Keratinocyte (primary cell): ENCODE results near the gene AKTIP. TPM values are rescaled to one million over a fixed set of nuclear protein-coding genes. Genes with fewer than 3 reads are reported as not detected.

Experiments used
- DNase-seq: peaks from one replicate; pipeline ENCODE4 v3.0.0-alpha.2; 2011; ENCODE audit warnings: low read depth, missing footprints, low spot score
- FAIRE-seq: peaks from 2 replicates; lab custom pipeline; 2011; peaks lifted over from hg19 to GRCh38; lab: Jason Lieb, UNC
- H2AFZ ChIP-seq: 2 replicates; pipeline ENCODE4 v1.6.0; 2012; ENCODE audit warnings: low read length, control low read depth, inconsistent platforms; ENCODE audit not compliant: control insufficient read depth
- H3K27ac ChIP-seq: 2 replicates; pipeline ENCODE4 v1.5.1; 2011; ENCODE audit warnings: low read length; ENCODE audit not compliant: control insufficient read depth, insufficient read depth
- H3K27me3 ChIP-seq: 3 replicates; pipeline ENCODE4 v1.6.0; 2011; ENCODE audit warnings: low read length; ENCODE audit not compliant: control insufficient read depth, insufficient read depth; ENCODE audit errors: extremely low read depth
- H3K36me3 ChIP-seq, 2 experiments: 2 replicates in 1 of 2; 3 replicates in 1 of 2; pipeline ENCODE4 v1.5.1; 2011; ENCODE audit warnings: low read length in 2 of 2, mild to moderate bottlenecking in 1 of 2; ENCODE audit not compliant: control insufficient read depth in 2 of 2, insufficient read depth in 2 of 2; ENCODE audit errors: extremely low read depth in 1 of 2
- H3K4me1 ChIP-seq: 3 replicates; pipeline ENCODE4 v1.5.1; 2011; ENCODE audit warnings: low read length; ENCODE audit not compliant: control insufficient read depth, insufficient read depth; ENCODE audit errors: extremely low read depth
- H3K4me2 ChIP-seq: 3 replicates; pipeline ENCODE4 v1.6.0; 2011; ENCODE audit warnings: low read depth, low read length; ENCODE audit not compliant: control insufficient read depth, insufficient read depth; ENCODE audit errors: extremely low read depth
- H3K4me3 ChIP-seq, 3 experiments: fragments of 200-600 bp in 1 of 3; sonication (generic) in 1 of 3; 2 replicates in 2 of 3; 3 replicates in 1 of 3; pipeline ENCODE4 v1.5.1; 2011 to 2016; ENCODE audit warnings: low read length in 3 of 3, mild to moderate bottlenecking in 3 of 3, control low read depth in 2 of 3, inconsistent platforms in 1 of 3, low read depth in 1 of 3, mixed read lengths in 1 of 3, mixed run types in 1 of 3, moderate library complexity in 1 of 3; ENCODE audit not compliant: control insufficient read depth in 2 of 3, insufficient read depth in 2 of 3; ENCODE audit errors: extremely low read depth in 1 of 3
- H3K79me2 ChIP-seq: 2 replicates; pipeline ENCODE4 v1.6.0; 2012; ENCODE audit warnings: low read length; ENCODE audit not compliant: control insufficient read depth, insufficient read depth
- H3K9ac ChIP-seq: 3 replicates; pipeline ENCODE4 v1.6.0; 2011; ENCODE audit warnings: low read length; ENCODE audit not compliant: control insufficient read depth, insufficient read depth; ENCODE audit errors: extremely low read depth
- H3K9me1 ChIP-seq: 3 replicates; pipeline ENCODE4 v1.6.0; 2011; ENCODE audit warnings: low read length; ENCODE audit not compliant: control insufficient read depth, insufficient read depth; ENCODE audit errors: extremely low read depth
- H3K9me3 ChIP-seq: 2 replicates; pipeline ENCODE4 v1.5.1; 2012; ENCODE audit warnings: low read depth, low read length; ENCODE audit not compliant: control insufficient read depth
- H4K20me1 ChIP-seq: 3 replicates; pipeline ENCODE4 v1.6.0; 2011; ENCODE audit warnings: low read length; ENCODE audit not compliant: control insufficient read depth, insufficient read depth; ENCODE audit errors: extremely low read depth
- EZH2 ChIP-seq: IDR thresholded peaks from one replicate; pipeline ENCODE4 v1.6.1; 2012; ENCODE audit warnings: inconsistent platforms, mild to moderate bottlenecking, low read length, moderate library complexity
- dilution Hi-C: fragments of 300-500 bp; cut with MboI; formaldehyde crosslinking; loops from one replicate; pipeline ENCODE4 v1.7.0; 2020; ENCODE audit warnings: low sequenced_read_pairs; ENCODE audit not compliant: extremely low pct_ligation_motif_present
- polyA plus RNA-seq, 5 experiments: library from polyadenylated mRNA; depleted of rRNA in 3 of 5; stranded (reverse) in 3 of 5; stranded (forward) in 1 of 5; unstranded in 1 of 5; fragments of >200 nt; gene quantifications; 1 replicate in 1 of 5; 2 replicates in 3 of 5; 3 replicates in 1 of 5; pipeline versions ENCODE4 v1.2.1 to v1.2.3, GENCODE V29; 2011 to 2012; ENCODE audit warnings: missing spikeins in 2 of 5, low read depth in 1 of 5, low replicate concordance in 1 of 5
- TF ChIP-seq, protein P1 (sequence below), 3 experiments: IDR thresholded peaks in 1 of 3; conservative IDR thresholded peaks in 1 of 3; optimal IDR thresholded peaks in 1 of 3; 2 replicates in 2 of 3; 3 replicates in 1 of 3; pipeline versions ENCODE3 to v1.5.1; 2011; ENCODE audit warnings: low read length in 3 of 3, mild to moderate bottlenecking in 3 of 3, moderate library complexity in 2 of 3, control low read depth in 1 of 3, inconsistent platforms in 1 of 3; ENCODE audit not compliant: insufficient read depth in 2 of 3; ENCODE audit errors: extremely low read depth in 1 of 3

Gene AKTIP
- polyA plus RNA-seq, 1 donor (not counting 4 experiments of a cell fraction or from before 2014, with no cell fraction given), result 23.6 TPM

DNA sequence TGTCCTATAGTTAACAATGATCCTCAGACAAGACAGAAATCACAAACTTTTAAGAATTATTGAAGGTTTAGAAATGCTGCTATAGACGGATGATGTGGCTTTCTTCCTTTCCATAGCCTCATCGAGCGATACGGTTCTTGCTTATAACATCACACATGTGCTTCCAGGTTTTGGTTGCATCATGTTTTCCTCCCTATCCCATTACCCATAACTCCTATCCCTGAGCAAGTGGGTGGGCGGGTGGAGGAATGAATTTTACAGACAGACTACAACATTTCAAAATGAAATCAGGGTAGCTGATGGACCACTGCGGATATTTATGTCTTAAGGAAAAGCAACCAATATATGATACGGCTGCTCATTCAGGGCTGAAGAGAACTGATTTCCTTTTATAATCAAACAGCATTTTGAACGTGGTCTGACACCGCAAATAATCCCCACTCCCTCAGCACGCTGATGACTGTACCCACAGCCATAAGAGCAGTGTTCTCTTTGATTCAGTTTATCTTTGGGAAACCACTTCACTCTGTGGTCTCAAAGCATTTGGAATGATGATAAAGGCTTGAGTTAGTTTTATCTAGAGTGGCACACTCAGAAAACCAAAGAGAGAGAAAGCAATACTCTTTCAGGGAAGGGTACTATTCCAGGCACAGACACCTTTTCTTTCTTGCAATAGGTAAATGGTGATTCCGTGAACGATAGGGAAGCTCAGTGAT lies 4.6 kb upstream of the AKTIP start:
- Histone ChIP-seq H3K4me3 (no peak overlapping the region), H3K9me3 (no peaks in the 10 kb centered on the region), H3K79me2 (no peaks in the 10 kb centered on the region), H3K36me3 (no peaks in the 10 kb centered on the region), H3K27me3 (no peaks in the 10 kb centered on the region), H3K27ac (no peak overlapping the region), H2AFZ (no peak overlapping the region), H3K9ac (no peak overlapping the region), H3K4me1 (peaks cover 8% of the 10 kb centered on the region), H4K20me1 (no peaks in the 10 kb centered on the region), H3K4me2 (no peak overlapping the region), H3K9me1 (no peaks in the 10 kb centered on the region)
- FAIRE-seq (no peak), DNase-seq (no peak)
- dilution Hi-C loops, result no loop called here
- TF ChIP-seq EZH2, result no peak
- TF ChIP-seq, protein P1, sequence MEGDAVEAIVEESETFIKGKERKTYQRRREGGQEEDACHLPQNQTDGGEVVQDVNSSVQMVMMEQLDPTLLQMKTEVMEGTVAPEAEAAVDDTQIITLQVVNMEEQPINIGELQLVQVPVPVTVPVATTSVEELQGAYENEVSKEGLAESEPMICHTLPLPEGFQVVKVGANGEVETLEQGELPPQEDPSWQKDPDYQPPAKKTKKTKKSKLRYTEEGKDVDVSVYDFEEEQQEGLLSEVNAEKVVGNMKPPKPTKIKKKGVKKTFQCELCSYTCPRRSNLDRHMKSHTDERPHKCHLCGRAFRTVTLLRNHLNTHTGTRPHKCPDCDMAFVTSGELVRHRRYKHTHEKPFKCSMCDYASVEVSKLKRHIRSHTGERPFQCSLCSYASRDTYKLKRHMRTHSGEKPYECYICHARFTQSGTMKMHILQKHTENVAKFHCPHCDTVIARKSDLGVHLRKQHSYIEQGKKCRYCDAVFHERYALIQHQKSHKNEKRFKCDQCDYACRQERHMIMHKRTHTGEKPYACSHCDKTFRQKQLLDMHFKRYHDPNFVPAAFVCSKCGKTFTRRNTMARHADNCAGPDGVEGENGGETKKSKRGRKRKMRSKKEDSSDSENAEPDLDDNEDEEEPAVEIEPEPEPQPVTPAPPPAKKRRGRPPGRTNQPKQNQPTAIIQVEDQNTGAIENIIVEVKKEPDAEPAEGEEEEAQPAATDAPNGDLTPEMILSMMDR (optimal IDR thresholded peaks at IDR 0.05 in 1 of 3, IDR thresholded peaks at IDR 0.05 in 1 of 3, conservative IDR thresholded peaks at IDR 0.05 in 1 of 3; ENCODE audit: extremely low read depth in 1 of 3, insufficient read depth in 2 of 3, low read length in 3 of 3), result no peak

DNA sequence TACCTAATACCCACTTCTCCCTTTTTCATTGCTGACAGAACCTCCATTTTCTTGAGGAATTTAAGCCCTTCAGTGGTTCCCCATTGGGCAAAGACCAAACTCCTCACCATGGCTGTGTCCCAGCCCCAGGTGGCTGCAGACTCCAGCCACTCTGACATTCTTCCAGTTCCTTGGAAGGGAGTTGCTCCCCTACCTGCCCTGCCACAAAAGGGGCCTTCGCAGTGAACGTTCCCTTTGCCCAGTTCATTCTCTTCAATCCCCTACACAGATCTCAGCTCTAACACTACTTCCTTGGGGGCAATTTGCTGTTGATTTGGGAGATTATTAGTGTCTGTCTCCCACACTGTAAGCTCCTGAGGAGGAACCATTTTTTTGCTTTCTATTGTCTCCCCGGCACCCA lies 3.2 kb upstream of the AKTIP start:
- dilution Hi-C loops, result no loop called here

More for the DNA sequence above, 3.2 kb upstream of the AKTIP start:
- H3K27me3 ChIP-seq, result no peaks in the 10 kb centered on the region
- H3K79me2 ChIP-seq, result no peaks in the 10 kb centered on the region
- H3K27ac ChIP-seq, result no peak overlapping the region
- H3K4me1 ChIP-seq, result peaks cover 19% of the 10 kb centered on the region
- no peaks in the 10 kb centered on the region for H3K9me3 ChIP-seq
- H3K4me3 ChIP-seq, result no peak overlapping the region
- no peak for FAIRE-seq
- no peak overlapping the region for H3K9ac ChIP-seq
- no peak for TF ChIP-seq EZH2
- TF ChIP-seq, protein P1 (optimal IDR thresholded peaks at IDR 0.05 in 1 of 3, IDR thresholded peaks at IDR 0.05 in 1 of 3, conservative IDR thresholded peaks at IDR 0.05 in 1 of 3; ENCODE audit: extremely low read depth in 1 of 3, insufficient read depth in 2 of 3, low read length in 3 of 3), result no peak
- no peaks in the 10 kb centered on the region for H3K36me3 ChIP-seq
- H4K20me1 ChIP-seq, result no peaks in the 10 kb centered on the region
- no peak for DNase-seq
- no peak overlapping the region for H3K4me2 ChIP-seq
- no peaks in the 10 kb centered on the region for H3K9me1 ChIP-seq
- no peak overlapping the region for H2AFZ ChIP-seq
